ENCODE measurements around the gene TEX51. TPM values are rescaled to one million over a fixed set of nuclear protein-coding genes. Genes with fewer than 3 reads are reported as not detected.

Gene TEX51
- total and polyA plus RNA-seq, 8 donors = not detected

- H3K4me3 ChIP-seq = no peak overlapping the region
- no peaks in the 10 kb centered on the region for H3K27me3 ChIP-seq
- H3K4me1 ChIP-seq = no peaks in the 10 kb centered on the region
- H3K9me3 ChIP-seq = no peaks in the 10 kb centered on the region
- 57 to 62% methylated on average over 6 of the region's 6 CpGs for WGBS, 2 donors
- TF ChIP-seq CTCF (IDR thresholded peaks at IDR 0.05) = no peak
- no peaks in the 10 kb centered on the region for H3K36me3 ChIP-seq
- ATAC-seq (no peak), FAIRE-seq (no peak), DNase-seq (no peak)
- intact Hi-C loops (cut with DNase I) = no loop called here
- no peak overlapping the region for H3K27ac ChIP-seq
Measured at GRCh38 chr2:126909366-126909765, 10.7 kb downstream of the TEX51 start.

GRCh38 chr2:126909781-126910180 is 11.1 kb downstream of the TEX51 start:
- no peak for TF ChIP-seq CTCF (IDR thresholded peaks at IDR 0.05)
- Histone ChIP-seq H3K27me3 (no peaks in the 10 kb centered on the region), H3K36me3 (no peaks in the 10 kb centered on the region), H3K4me3 (no peak overlapping the region), H3K4me1 (no peaks in the 10 kb centered on the region), H3K27ac (no peak overlapping the region), H3K9me3 (no peaks in the 10 kb centered on the region)
- FAIRE-seq (no peak), ATAC-seq (no peak), DNase-seq (peak in 1 of 6 donors; percentile 2)
- intact Hi-C loops (cut with DNase I) = no loop called here
- 73% methylated on average over 3 of the region's 3 CpGs for WGBS, 2 donors

DNA sequence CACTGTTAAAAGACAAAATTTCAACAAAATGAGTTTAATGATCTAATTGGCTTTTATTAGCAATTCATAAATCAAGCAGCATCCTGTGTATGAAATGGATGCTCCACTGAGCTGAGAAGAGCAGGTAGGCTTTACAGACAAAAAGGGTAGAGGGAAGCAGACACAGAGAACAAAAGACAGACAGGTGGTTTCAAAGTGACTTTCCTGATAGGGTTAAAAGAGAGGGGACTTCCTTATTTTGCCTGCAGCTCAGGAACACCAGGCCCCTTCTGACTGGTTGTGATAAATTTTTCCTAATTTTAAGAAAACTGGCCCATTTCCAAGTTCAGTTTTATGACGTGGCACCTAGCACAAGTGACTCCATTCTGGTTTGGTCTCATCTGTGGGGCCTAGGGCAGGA is 11.9 kb downstream of the TEX51 start:
- intact Hi-C loops (cut with DNase I) = no loop called here
- TF ChIP-seq CTCF (IDR thresholded peaks at IDR 0.05) = no peak
- Histone ChIP-seq H3K36me3 (no peaks in the 10 kb centered on the region), H3K4me1 (no peaks in the 10 kb centered on the region), H3K4me3 (no peak overlapping the region), H3K27me3 (no peaks in the 10 kb centered on the region), H3K9me3 (no peaks in the 10 kb centered on the region), H3K27ac (no peak overlapping the region)
- FAIRE-seq (no peak), ATAC-seq (no peak), DNase-seq (no peak)
- 43 to 50% methylated on average over 1 of the region's 1 CpG for WGBS, 2 donors

GRCh38 chr2:126911111-126911796 is 12.6 kb downstream of the TEX51 start:
- FAIRE-seq (no peak), DNase-seq (peak in 1 of 6 donors; percentile 5)
- 77 to 85% methylated on average over 8 of the region's 8 CpGs for WGBS, 2 donors

More at GRCh38 chr2:126911111-126911796, 12.6 kb downstream of the TEX51 start:
- no peaks in the 10 kb centered on the region for H3K27me3 ChIP-seq
- no peaks in the 10 kb centered on the region for H3K9me3 ChIP-seq
- H3K4me1 ChIP-seq = no peaks in the 10 kb centered on the region
- no peak for ATAC-seq
- H3K27ac ChIP-seq = no peak overlapping the region
- H3K4me3 ChIP-seq = no peak overlapping the region
- TF ChIP-seq CTCF (IDR thresholded peaks at IDR 0.05) = no peak
- H3K36me3 ChIP-seq = no peaks in the 10 kb centered on the region
- intact Hi-C loops (cut with DNase I) = no loop called here

Measured in pancreas (tissue), 10 donors.